ENCODE results near the gene LUZP1.

The LUZP1 gene

GRCh38 chr1:23168445-23169194 lies at the start of gene LUZP1:
TSS of gene LUZP1 (minus strand) at chr1:23168856.
- Histone ChIP-seq H3K9me3 (ENCODE audit: control insufficient read depth, insufficient read depth, low read length) (no peaks in the 10 kb centered on the region), H3K4me1 (ENCODE audit: control insufficient read depth, insufficient read depth, low read length) (peaks cover 3% of the 10 kb centered on the region), H3K9ac (ENCODE audit: low read depth, low read length) (peak within 1 kb of the TSS; percentile 92), H3K27me3 (ENCODE audit: control insufficient read depth, insufficient read depth, low read length) (no peaks in the 10 kb centered on the region), H3K4me3 (ENCODE audit: low read depth, low read length) (peak within 1 kb of the TSS; percentile 73), H3K36me3 (ENCODE audit: control insufficient read depth, insufficient read depth, low read length) (no peaks in the 10 kb centered on the region)

GRCh38 chr1:23217421-23218115 lies 48.9 kb upstream of the LUZP1 start, which contains the start of gene HTR1D:
TSS of gene HTR1D (minus strand) at chr1:23217502. CDS start at chr1:23194219, 23,283 bp downstream.
- Histone ChIP-seq H3K36me3 (ENCODE audit: control insufficient read depth, insufficient read depth, low read length) (peaks cover 3% of the 10 kb centered on the region), H3K4me3 (ENCODE audit: low read depth, low read length) (peak within 1 kb of the TSS; percentile 70), H3K9me3 (ENCODE audit: control insufficient read depth, insufficient read depth, low read length) (no peaks in the 10 kb centered on the region), H3K9ac (ENCODE audit: low read depth, low read length) (peak within 1 kb of the TSS; percentile 60), H3K27me3 (ENCODE audit: control insufficient read depth, insufficient read depth, low read length) (peaks cover 7% of the 10 kb centered on the region), H3K4me1 (ENCODE audit: control insufficient read depth, insufficient read depth, low read length) (peaks cover 13% of the 10 kb centered on the region)

- peaks cover 3% of the 10 kb centered on the region for H3K36me3 ChIP-seq (ENCODE audit: control insufficient read depth, insufficient read depth, low read length)
- H3K4me1 ChIP-seq (ENCODE audit: control insufficient read depth, insufficient read depth, low read length) = peaks cover 13% of the 10 kb centered on the region
- peaks cover 7% of the 10 kb centered on the region for H3K27me3 ChIP-seq (ENCODE audit: control insufficient read depth, insufficient read depth, low read length)
- H3K9me3 ChIP-seq (ENCODE audit: control insufficient read depth, insufficient read depth, low read length) = no peaks in the 10 kb centered on the region
- peak overlapping the region; percentile 70 for H3K4me3 ChIP-seq (ENCODE audit: low read depth, low read length)
- peak overlapping the region; percentile 60 for H3K9ac ChIP-seq (ENCODE audit: low read depth, low read length)
Observed at GRCh38 chr1:23216771-23217420, 48.2 kb upstream of the LUZP1 start.

GRCh38 chr1:23215751-23216449 lies 47.2 kb upstream of the LUZP1 start:
- Histone ChIP-seq H3K27me3 (ENCODE audit: control insufficient read depth, insufficient read depth, low read length) (peaks cover 7% of the 10 kb centered on the region), H3K4me1 (ENCODE audit: control insufficient read depth, insufficient read depth, low read length) (peaks cover 13% of the 10 kb centered on the region), H3K4me3 (ENCODE audit: low read depth, low read length) (peak overlapping the region; percentile 70), H3K9me3 (ENCODE audit: control insufficient read depth, insufficient read depth, low read length) (no peaks in the 10 kb centered on the region), H3K9ac (ENCODE audit: low read depth, low read length) (peak overlapping the region; percentile 54), H3K36me3 (ENCODE audit: control insufficient read depth, insufficient read depth, low read length) (peaks cover 3% of the 10 kb centered on the region)

GRCh38 chr1:23215291-23215690 lies 46.6 kb upstream of the LUZP1 start:
- H3K36me3 ChIP-seq (ENCODE audit: control insufficient read depth, insufficient read depth, low read length) = peaks cover 3% of the 10 kb centered on the region
- H3K4me3 ChIP-seq (ENCODE audit: low read depth, low read length) = no peak overlapping the region
- no peak overlapping the region for H3K9ac ChIP-seq (ENCODE audit: low read depth, low read length)
- H3K9me3 ChIP-seq (ENCODE audit: control insufficient read depth, insufficient read depth, low read length) = no peaks in the 10 kb centered on the region
- H3K4me1 ChIP-seq (ENCODE audit: control insufficient read depth, insufficient read depth, low read length) = peaks cover 13% of the 10 kb centered on the region
- peaks cover 7% of the 10 kb centered on the region for H3K27me3 ChIP-seq (ENCODE audit: control insufficient read depth, insufficient read depth, low read length)

GRCh38 chr1:23214640-23215039 lies 46.0 kb upstream of the LUZP1 start:
- Histone ChIP-seq H3K36me3 (ENCODE audit: control insufficient read depth, insufficient read depth, low read length) (peaks cover 3% of the 10 kb centered on the region), H3K4me1 (ENCODE audit: control insufficient read depth, insufficient read depth, low read length) (peaks cover 13% of the 10 kb centered on the region), H3K4me3 (ENCODE audit: low read depth, low read length) (no peak overlapping the region), H3K9ac (ENCODE audit: low read depth, low read length) (no peak overlapping the region), H3K27me3 (ENCODE audit: control insufficient read depth, insufficient read depth, low read length) (peaks cover 7% of the 10 kb centered on the region), H3K9me3 (ENCODE audit: control insufficient read depth, insufficient read depth, low read length) (no peaks in the 10 kb centered on the region)

GRCh38 chr1:23211955-23212354 lies 43.3 kb upstream of the LUZP1 start:
- Histone ChIP-seq H3K9me3 (ENCODE audit: control insufficient read depth, insufficient read depth, low read length) (no peaks in the 10 kb centered on the region), H3K4me3 (ENCODE audit: low read depth, low read length) (no peak overlapping the region), H3K4me1 (ENCODE audit: control insufficient read depth, insufficient read depth, low read length) (peaks cover 13% of the 10 kb centered on the region), H3K9ac (ENCODE audit: low read depth, low read length) (no peak overlapping the region), H3K36me3 (ENCODE audit: control insufficient read depth, insufficient read depth, low read length) (peaks cover 3% of the 10 kb centered on the region), H3K27me3 (ENCODE audit: control insufficient read depth, insufficient read depth, low read length) (peaks cover 4% of the 10 kb centered on the region)

GRCh38 chr1:23210963-23211362 lies 42.3 kb upstream of the LUZP1 start:
- Histone ChIP-seq H3K4me1 (ENCODE audit: control insufficient read depth, insufficient read depth, low read length) (peaks cover 10% of the 10 kb centered on the region), H3K36me3 (ENCODE audit: control insufficient read depth, insufficient read depth, low read length) (peaks cover 3% of the 10 kb centered on the region), H3K9ac (ENCODE audit: low read depth, low read length) (no peak overlapping the region), H3K9me3 (ENCODE audit: control insufficient read depth, insufficient read depth, low read length) (no peaks in the 10 kb centered on the region), H3K27me3 (ENCODE audit: control insufficient read depth, insufficient read depth, low read length) (peaks cover under 1% of the 10 kb centered on the region), H3K4me3 (ENCODE audit: low read depth, low read length) (no peak overlapping the region)

DNA sequence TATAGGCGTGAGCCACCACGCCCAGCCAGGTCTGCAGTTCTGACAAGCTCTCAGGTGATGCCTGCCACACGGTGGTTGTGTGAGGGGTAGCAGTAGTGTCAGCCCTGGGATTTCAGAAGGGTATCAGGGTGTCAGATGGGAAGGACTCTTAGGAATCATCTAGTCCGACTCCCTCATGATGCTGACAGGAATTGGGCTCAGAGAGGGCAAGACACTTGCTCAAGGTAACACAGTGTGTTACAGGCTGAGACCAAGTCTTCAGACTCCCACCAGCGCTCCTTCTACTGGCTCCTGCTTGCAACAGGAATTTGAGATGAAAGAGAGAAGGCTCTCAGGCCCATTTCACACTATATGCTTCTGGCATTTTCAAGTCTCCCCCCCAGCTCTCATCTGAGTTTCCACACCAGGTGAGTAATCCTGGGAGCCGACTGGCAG lies 41.7 kb upstream of the LUZP1 start:
- Histone ChIP-seq H3K4me3 (ENCODE audit: low read depth, low read length) (no peak overlapping the region), H3K9ac (ENCODE audit: low read depth, low read length) (no peak overlapping the region), H3K4me1 (ENCODE audit: control insufficient read depth, insufficient read depth, low read length) (peaks cover 4% of the 10 kb centered on the region), H3K36me3 (ENCODE audit: control insufficient read depth, insufficient read depth, low read length) (peaks cover 3% of the 10 kb centered on the region), H3K27me3 (ENCODE audit: control insufficient read depth, insufficient read depth, low read length) (no peaks in the 10 kb centered on the region), H3K9me3 (ENCODE audit: control insufficient read depth, insufficient read depth, low read length) (no peaks in the 10 kb centered on the region)

- H3K36me3 ChIP-seq (ENCODE audit: control insufficient read depth, insufficient read depth, low read length) = peaks cover 3% of the 10 kb centered on the region
- no peak overlapping the region for H3K4me3 ChIP-seq (ENCODE audit: low read depth, low read length)
- H3K27me3 ChIP-seq (ENCODE audit: control insufficient read depth, insufficient read depth, low read length) = no peaks in the 10 kb centered on the region
- no peaks in the 10 kb centered on the region for H3K9me3 ChIP-seq (ENCODE audit: control insufficient read depth, insufficient read depth, low read length)
- no peak overlapping the region for H3K9ac ChIP-seq (ENCODE audit: low read depth, low read length)
- H3K4me1 ChIP-seq (ENCODE audit: control insufficient read depth, insufficient read depth, low read length) = peaks cover under 1% of the 10 kb centered on the region
Observed at GRCh38 chr1:23209770-23210169, 41.1 kb upstream of the LUZP1 start.

GRCh38 chr1:23208527-23208926 lies 39.9 kb upstream of the LUZP1 start:
- H3K9me3 ChIP-seq (ENCODE audit: control insufficient read depth, insufficient read depth, low read length) = no peaks in the 10 kb centered on the region
- H3K4me1 ChIP-seq (ENCODE audit: control insufficient read depth, insufficient read depth, low read length) = no peaks in the 10 kb centered on the region
- no peak overlapping the region for H3K4me3 ChIP-seq (ENCODE audit: low read depth, low read length)
- H3K36me3 ChIP-seq (ENCODE audit: control insufficient read depth, insufficient read depth, low read length) = no peaks in the 10 kb centered on the region
- no peak overlapping the region for H3K9ac ChIP-seq (ENCODE audit: low read depth, low read length)
- H3K27me3 ChIP-seq (ENCODE audit: control insufficient read depth, insufficient read depth, low read length) = no peaks in the 10 kb centered on the region
